ENCODE results near the gene RAB40C. TPM values are rescaled to one million over a fixed set of nuclear protein-coding genes. Genes with fewer than 3 reads are reported as not detected.

RAB40C gene
- total RNA-seq, 1 donor from 2014 or later, result 31.6 TPM

DNA sequence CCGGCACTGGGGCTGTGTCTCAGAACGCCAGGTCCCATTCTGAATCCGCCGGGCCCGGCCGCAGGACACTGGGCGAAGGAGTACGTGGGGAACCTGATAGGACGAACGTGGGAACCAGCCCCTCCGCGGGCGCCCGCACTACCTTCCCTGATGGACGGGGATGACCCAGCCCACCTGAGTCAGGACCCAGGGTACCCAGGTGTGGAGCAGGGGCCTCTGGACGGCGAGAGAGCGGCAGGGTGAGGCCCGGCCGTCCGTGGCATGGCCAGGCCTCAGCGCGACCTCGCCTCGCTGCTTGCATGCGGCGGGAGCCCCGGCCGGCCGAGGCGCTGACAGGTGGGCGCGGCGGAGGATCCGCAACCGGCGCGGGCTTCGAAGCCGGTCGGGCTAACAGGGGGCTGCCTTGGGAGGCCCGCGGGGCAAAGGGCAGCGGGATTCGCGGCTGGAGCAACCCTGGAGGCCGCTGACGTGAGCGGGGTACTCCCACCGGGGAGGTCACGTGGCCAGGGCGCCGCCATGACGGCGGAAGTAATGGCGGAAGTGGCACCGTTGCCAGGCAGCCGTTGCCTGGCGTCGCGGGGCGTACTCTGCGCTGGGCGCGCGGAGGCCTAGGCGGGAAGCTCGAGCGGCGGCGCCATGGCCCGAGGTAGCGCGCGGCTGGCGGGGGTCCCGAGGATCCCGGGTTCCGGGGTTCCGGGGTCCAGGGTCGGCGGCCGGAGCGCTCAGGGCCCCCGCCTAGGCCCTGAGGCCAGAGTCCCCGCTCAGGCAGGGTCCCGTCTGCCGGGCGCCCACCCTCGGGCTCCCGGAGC lies 59.1 kb downstream of the RAB40C start, which contains the start of gene WDR90:
Gene WDR90, plus strand, starts transcription at position 585 of the 809 bp plus-strand sequence. Its CDS starts 52 bp downstream, at position 637.
- no peaks in the 10 kb centered on the region for H3K27me3 Mint-ChIP-seq (ENCODE audit: low read depth)
- TF ChIP-seq, protein P1, sequence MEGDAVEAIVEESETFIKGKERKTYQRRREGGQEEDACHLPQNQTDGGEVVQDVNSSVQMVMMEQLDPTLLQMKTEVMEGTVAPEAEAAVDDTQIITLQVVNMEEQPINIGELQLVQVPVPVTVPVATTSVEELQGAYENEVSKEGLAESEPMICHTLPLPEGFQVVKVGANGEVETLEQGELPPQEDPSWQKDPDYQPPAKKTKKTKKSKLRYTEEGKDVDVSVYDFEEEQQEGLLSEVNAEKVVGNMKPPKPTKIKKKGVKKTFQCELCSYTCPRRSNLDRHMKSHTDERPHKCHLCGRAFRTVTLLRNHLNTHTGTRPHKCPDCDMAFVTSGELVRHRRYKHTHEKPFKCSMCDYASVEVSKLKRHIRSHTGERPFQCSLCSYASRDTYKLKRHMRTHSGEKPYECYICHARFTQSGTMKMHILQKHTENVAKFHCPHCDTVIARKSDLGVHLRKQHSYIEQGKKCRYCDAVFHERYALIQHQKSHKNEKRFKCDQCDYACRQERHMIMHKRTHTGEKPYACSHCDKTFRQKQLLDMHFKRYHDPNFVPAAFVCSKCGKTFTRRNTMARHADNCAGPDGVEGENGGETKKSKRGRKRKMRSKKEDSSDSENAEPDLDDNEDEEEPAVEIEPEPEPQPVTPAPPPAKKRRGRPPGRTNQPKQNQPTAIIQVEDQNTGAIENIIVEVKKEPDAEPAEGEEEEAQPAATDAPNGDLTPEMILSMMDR (conservative IDR thresholded peaks at IDR 0.05), result no peak
- H3K4me1 Mint-ChIP-seq, result no peaks in the 10 kb centered on the region
- peak within 1 kb of the TSS; percentile 80 for H3K4me3 Mint-ChIP-seq
- peak within 1 kb of the TSS; percentile 50 for H3K27ac Mint-ChIP-seq (ENCODE audit: unreplicated experiment)
- DNase-seq (ENCODE audit: low read depth, low spot score), result peak; percentile 87
- no peaks in the 10 kb centered on the region for H3K36me3 Mint-ChIP-seq (ENCODE audit: low read depth)
- H3K9me3 Mint-ChIP-seq, result no peaks in the 10 kb centered on the region

DNA sequence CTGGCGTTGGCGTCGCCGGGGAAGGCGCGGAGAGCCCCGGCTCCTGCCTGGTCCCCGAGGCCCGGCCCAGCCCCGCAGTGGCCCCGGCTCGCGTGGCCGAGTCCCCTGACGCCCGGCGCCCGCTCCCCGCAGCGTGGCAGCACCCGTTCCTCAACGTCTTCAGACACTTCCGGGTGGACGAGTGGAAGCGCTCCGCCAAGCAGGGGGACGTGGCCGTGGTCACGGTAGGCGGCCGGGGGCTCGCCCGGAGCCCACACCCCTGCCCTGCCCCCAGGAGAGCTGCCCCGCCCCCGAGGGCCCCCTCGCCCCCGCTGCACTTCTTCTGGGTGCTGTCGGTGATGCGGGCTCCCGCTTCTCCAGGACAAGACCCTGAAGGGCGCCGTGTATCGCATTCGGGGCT lies 59.8 kb downstream of the RAB40C start:
- Mint-ChIP-seq H3K36me3 (ENCODE audit: low read depth) (no peaks in the 10 kb centered on the region), H3K27me3 (ENCODE audit: low read depth) (no peaks in the 10 kb centered on the region), H3K4me3 (peak overlapping the region; percentile 74), H3K27ac (ENCODE audit: unreplicated experiment) (no peak overlapping the region), H3K9me3 (no peaks in the 10 kb centered on the region), H3K4me1 (no peaks in the 10 kb centered on the region)
- no peak for DNase-seq (ENCODE audit: low read depth, low spot score)
- TF ChIP-seq, protein P1 (conservative IDR thresholded peaks at IDR 0.05), result no peak

DNA sequence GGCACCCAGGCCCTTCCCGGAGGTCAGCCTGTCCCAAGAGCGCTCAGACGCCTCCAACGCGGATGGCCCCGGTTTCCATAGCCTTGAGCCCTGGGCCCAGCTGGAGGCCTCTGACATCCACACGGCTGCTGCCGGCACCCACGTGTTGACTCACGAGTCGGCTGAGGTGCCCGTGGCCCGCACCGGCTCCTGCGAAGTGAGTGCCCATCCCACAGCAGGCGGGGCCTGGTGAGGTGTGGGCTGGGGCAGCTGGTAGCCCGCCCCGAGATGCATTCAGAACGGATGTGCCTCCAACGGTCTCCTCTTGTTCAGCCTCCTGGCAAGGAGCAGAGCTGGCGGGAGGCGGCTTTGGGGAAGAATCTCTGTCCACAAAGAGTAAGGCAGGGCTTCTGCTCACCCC lies 62.0 kb downstream of the RAB40C start:
- Mint-ChIP-seq H3K9me3 (no peaks in the 10 kb centered on the region), H3K4me1 (no peaks in the 10 kb centered on the region), H3K27ac (ENCODE audit: unreplicated experiment) (no peak overlapping the region), H3K4me3 (no peak overlapping the region), H3K27me3 (ENCODE audit: low read depth) (no peaks in the 10 kb centered on the region), H3K36me3 (ENCODE audit: low read depth) (no peaks in the 10 kb centered on the region)
- TF ChIP-seq, protein P1 (conservative IDR thresholded peaks at IDR 0.05), result no peak
- DNase-seq (ENCODE audit: low read depth, low spot score), result no peak

DNA sequence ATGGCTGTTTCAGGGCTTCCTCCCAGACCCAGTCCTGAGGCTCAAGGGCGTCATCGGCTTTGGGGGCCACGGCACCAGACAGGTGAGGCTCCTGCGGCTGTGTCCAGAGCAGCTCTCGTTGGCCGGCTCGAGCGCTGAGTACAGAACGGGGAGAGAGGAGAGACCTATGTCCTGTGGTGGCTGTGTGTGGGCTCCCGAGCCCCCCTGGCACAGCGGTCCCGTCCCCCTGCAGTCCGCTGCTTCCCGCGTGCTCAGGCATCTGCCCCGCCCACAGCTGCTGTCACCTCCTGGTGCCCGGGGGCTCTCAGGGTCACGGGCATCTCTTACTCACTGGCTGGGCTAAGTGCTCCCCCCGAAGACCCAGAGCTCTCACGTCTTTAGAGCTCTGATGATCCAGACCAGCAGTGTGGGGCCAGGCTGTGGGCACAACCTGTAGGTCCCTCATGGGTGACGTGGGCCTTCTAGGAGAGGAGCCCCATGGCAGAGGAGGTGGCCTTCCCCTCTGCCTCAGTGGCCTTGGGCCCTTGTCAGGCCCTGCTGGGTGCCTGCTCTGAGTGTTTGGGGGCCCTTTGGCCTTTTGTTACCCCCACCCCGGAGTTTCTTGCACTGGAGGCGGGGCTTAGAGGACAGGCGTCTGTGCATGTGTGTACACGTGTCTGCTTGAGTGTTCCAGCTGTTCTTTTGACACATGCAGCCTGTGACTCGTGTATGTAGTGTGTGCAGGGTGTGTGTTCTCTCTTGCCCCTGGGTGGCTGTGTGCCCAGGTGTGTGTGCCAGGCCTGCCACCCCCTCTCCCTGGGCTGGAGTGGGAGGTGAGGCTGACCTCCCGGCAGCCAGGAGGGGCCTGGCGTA lies 62.8 kb downstream of the RAB40C start:
- H3K4me3 Mint-ChIP-seq, result no peak overlapping the region
- TF ChIP-seq, protein P1 (conservative IDR thresholded peaks at IDR 0.05), result no peak
- DNase-seq (ENCODE audit: low read depth, low spot score), result no peak
- no peak overlapping the region for H3K27ac Mint-ChIP-seq (ENCODE audit: unreplicated experiment)
- no peaks in the 10 kb centered on the region for H3K36me3 Mint-ChIP-seq (ENCODE audit: low read depth)
- H3K9me3 Mint-ChIP-seq, result no peaks in the 10 kb centered on the region
- no peaks in the 10 kb centered on the region for H3K4me1 Mint-ChIP-seq
- H3K27me3 Mint-ChIP-seq (ENCODE audit: low read depth), result no peaks in the 10 kb centered on the region

DNA sequence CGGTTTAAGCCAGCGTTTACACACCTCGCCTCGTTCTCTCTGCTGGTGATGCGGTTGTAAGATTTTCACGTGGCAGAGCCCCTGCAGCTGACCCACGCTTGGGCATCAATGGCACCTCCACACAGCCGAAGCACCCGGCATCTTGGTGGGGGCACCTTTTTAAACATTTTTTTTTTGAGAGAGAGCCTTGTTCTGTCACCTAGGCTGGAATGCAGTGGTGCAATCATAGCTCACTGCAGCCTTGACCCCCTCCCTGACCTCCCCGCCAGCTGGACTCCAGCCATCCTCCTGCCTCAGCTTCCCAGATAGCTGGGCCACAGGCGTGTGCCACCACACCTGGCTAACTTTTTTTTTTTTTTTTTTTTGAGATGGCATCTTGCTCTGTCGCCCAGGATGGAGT lies 64.2 kb downstream of the RAB40C start:
- H3K4me1 Mint-ChIP-seq, result no peaks in the 10 kb centered on the region
- TF ChIP-seq, protein P1 (conservative IDR thresholded peaks at IDR 0.05), result no peak
- H3K36me3 Mint-ChIP-seq (ENCODE audit: low read depth), result no peaks in the 10 kb centered on the region
- H3K4me3 Mint-ChIP-seq, result no peak overlapping the region
- H3K9me3 Mint-ChIP-seq, result no peaks in the 10 kb centered on the region
- no peak for DNase-seq (ENCODE audit: low read depth, low spot score)
- no peak overlapping the region for H3K27ac Mint-ChIP-seq (ENCODE audit: unreplicated experiment)
- no peaks in the 10 kb centered on the region for H3K27me3 Mint-ChIP-seq (ENCODE audit: low read depth)
